H1 (cell line): ENCODE results near the gene DBET. TPM values are rescaled to one million over a fixed set of nuclear protein-coding genes. Genes with fewer than 3 reads are reported as not detected.

Experiments
- polyA plus RNA-seq, 7 experiments: library from polyadenylated mRNA; depleted of rRNA in 3 of 7; stranded (reverse) in 5 of 7; unstranded in 2 of 7; fragments of >200 nt in 5 of 7; fragments of 200-250 nt in 2 of 7; gene quantifications; 1 replicate in 5 of 7; 2 replicates in 1 of 7; 4 replicates in 1 of 7; pipeline versions ENCODE4 v1.2.1 to v1.2.3, GENCODE V29; 2011 to 2013; ENCODE audit warnings: missing spikeins in 2 of 7, mixed read lengths in 2 of 7
- small RNA-seq: library from polyadenylated mRNA; stranded (forward); fragments of <200 nt; extraction: miRNeasy Mini kit (QIAGEN cat#:217004); gene quantifications from one replicate; pipeline ENCODE3, GENCODE V24; 2013; ENCODE audit not compliant: insufficient read depth
- total RNA-seq: library from RNA; stranded (reverse); fragmentation: NEBNext Ultra II Directional; extraction: Animal tissue kit (Norgen Biotek cat#: 25700); gene quantifications from 2 replicates; pipeline ENCODE4 v1.2.1, GENCODE V29; 2021

Gene DBET
- total and polyA plus RNA-seq, 2 of the 8 experiments (the other 6 are each of a cell fraction or from before 2014, with no cell fraction given) = not detected

Small RNA genes within 50 kb of the gene (small RNA-seq; reads per million reads assigned to genes)
- gene RNA5SP174 (not detected), gene RNA5SP175 (not detected)

Other genes starting within 250 kb of the DBET start
- 31.8 and 35.5 TPM in 2 replicates for gene FRG1, start 123.6 kb upstream of the DBET start, total RNA-seq
- 5.0 and 6.2 TPM in 2 replicates for gene FRG1, start 123.6 kb upstream of the DBET start, polyA plus RNA-seq (2011; rRNA removed)
- gene FRG2, start 37.2 kb upstream of the DBET start, total RNA-seq = not detected in 2 replicates
- gene FRG2, start 37.2 kb upstream of the DBET start, polyA plus RNA-seq (2011; rRNA removed) = not detected in 2 replicates
- gene DUX4, start 109.3 kb downstream of the DBET start, total RNA-seq = not detected in 2 replicates
- gene DUX4, start 109.3 kb downstream of the DBET start, polyA plus RNA-seq (2011; rRNA removed) = not detected in 2 replicates